MM.1S (cell line): ENCODE data around the gene NBPF8.
"Not testable (repeated sequence)": the region's sequence is repeated elsewhere in the genome, so short reads cannot be mapped to it uniquely, and the experiment has no call there.

ENCODE experiments used
- CTCF ChIP-seq: fragments of 300-600 bp; sonication (generic); IDR thresholded peaks from 2 replicates; pipeline ENCODE4 v1.5.1; 2016; ENCODE audit warnings: antibody characterized with exemption, low read length, mixed read lengths
- EZH2 ChIP-seq: fragments of 300-600 bp; sonication (generic); optimal IDR thresholded peaks from 2 replicates; pipeline ENCODE3; 2017; ENCODE audit warnings: low read depth, mild to moderate bottlenecking, antibody characterized with exemption, low read length, mixed read lengths

GRCh38 chr1:120433831-120434230, 19.0 kb downstream of the NBPF8 start:
- TF ChIP-seq CTCF, EZH2: not testable (repeated sequence)
